Measurements from ENCODE around the gene PLEKHN1.

GRCh38 chr1:941015-941587 lies 25.2 kb upstream of the PLEKHN1 start:
- TF ChIP-seq CTCF (IDR thresholded peaks at IDR 0.05) (no peak), POLR2AphosphoS5 (IDR thresholded peaks at IDR 0.05) (no peak), EP300 (IDR thresholded peaks at IDR 0.05) (no peak), POLR2A (IDR thresholded peaks at IDR 0.05) (no peak)
